Upper lobe of left lung (tissue), 4 donors: ENCODE data around the gene TBC1D5.
"Not testable (repeated sequence)": the region's sequence is repeated elsewhere in the genome, so short reads cannot be mapped to it uniquely, and the experiment has no call there.

ENCODE experiments used
- CTCF ChIP-seq, 6 experiments: fragments of 450-650 bp in 4 of 6; fragments of 200-600 bp in 2 of 6; sonication (generic) in 2 of 6; IDR thresholded peaks; one replicate each; pipeline ENCODE4 v1.5.1; 2016 to 2019; ENCODE audit warnings: antibody characterized with exemption in 6 of 6
- POLR2A ChIP-seq, 4 donors: fragments of 450-650 bp; IDR thresholded peaks; one replicate each; pipeline ENCODE4 v1.5.1; 2016 to 2017; ENCODE audit warnings: antibody characterized with exemption in 4 of 4, mild to moderate bottlenecking in 2 of 4

- TF ChIP-seq POLR2A, CTCF (IDR thresholded peaks at IDR 0.05): not testable (repeated sequence)
These were observed 42.6 kb downstream of the TBC1D5 start for GRCh38 chr3:17699815-17700214.
